Measurements from ENCODE around the gene RAB32.

The RAB32 gene

GRCh38 chr6:146578054-146578453 is 34.4 kb downstream of the RAB32 start:
- no peak overlapping the region for H3K27ac ChIP-seq (ENCODE audit: extremely low read depth, low read depth, low read length)
- H3K36me3 ChIP-seq (ENCODE audit: control insufficient read depth in 2 of 2, insufficient read depth in 1 of 2, low read length in 2 of 2), result no peaks in the 10 kb centered on the region
- H3K4me1 ChIP-seq (ENCODE audit: control insufficient read depth, insufficient read depth, low read length), result no peaks in the 10 kb centered on the region
- no peaks in the 10 kb centered on the region for H3K9me3 ChIP-seq (ENCODE audit: control insufficient read depth, insufficient read depth, low read depth, low read length)
- ChIA-PET CTCF (no interaction called here), POLR2A (no interaction called here)
- H3K4me3 ChIP-seq (ENCODE audit: low read depth, low read length), result no peak overlapping the region
- TF ChIP-seq ZNF76 (tag by site-specific recombination; IDR thresholded peaks at IDR 0.05; ENCODE audit: borderline replicate concordance, low read depth) (no peak), ATF2 (tag by site-specific recombination; IDR thresholded peaks at IDR 0.05; ENCODE audit: low read depth) (no peak), ZNF169 (tag by site-specific recombination; IDR thresholded peaks at IDR 0.05) (no peak), BCL6B (tag by site-specific recombination; IDR thresholded peaks at IDR 0.05) (no peak), ZXDB (tag by site-specific recombination; IDR thresholded peaks at IDR 0.05) (no peak), ZSCAN5A (tag by site-specific recombination; IDR thresholded peaks at IDR 0.05) (no peak), ZNF658 (tag by site-specific recombination; IDR thresholded peaks at IDR 0.05) (no peak), ZNF792 (tag by site-specific recombination; IDR thresholded peaks at IDR 0.05) (no peak), RBAK (tag by site-specific recombination; IDR thresholded peaks at IDR 0.05) (no peak), ZNF174 (tag by site-specific recombination; IDR thresholded peaks at IDR 0.05) (no peak)
- TF ChIP-seq, protein P1, sequence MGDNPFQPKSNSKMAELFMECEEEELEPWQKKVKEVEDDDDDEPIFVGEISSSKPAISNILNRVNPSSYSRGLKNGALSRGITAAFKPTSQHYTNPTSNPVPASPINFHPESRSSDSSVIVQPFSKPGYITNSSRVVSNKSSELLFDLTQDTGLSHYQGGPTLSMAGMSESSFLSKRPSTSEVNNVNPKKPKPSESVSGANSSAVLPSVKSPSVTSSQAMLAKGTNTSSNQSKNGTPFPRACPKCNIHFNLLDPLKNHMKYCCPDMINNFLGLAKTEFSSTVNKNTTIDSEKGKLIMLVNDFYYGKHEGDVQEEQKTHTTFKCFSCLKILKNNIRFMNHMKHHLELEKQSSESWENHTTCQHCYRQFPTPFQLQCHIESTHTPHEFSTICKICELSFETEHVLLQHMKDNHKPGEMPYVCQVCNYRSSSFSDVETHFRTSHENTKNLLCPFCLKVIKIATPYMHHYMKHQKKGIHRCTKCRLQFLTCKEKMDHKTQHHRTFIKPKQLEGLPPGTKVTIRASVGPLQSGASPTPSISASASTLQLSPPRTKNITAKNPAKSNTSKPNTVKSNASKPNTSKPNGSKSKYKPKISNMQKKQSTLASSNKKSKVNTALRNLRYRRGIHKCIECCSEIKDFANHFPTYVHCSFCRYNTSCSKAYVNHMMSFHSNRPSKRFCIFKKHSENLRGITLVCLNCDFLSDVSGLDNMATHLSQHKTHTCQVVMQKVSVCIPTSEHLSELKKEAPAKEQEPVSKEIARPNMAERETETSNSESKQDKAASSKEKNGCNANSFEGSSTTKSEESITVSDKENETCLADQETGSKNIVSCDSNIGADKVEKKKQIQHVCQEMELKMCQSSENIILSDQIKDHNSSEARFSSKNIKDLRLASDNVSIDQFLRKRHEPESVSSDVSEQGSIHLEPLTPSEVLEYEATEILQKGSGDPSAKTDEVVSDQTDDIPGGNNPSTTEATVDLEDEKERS (tag by site-specific recombination; IDR thresholded peaks at IDR 0.05), result no peak
- TF ChIP-seq, protein P2, sequence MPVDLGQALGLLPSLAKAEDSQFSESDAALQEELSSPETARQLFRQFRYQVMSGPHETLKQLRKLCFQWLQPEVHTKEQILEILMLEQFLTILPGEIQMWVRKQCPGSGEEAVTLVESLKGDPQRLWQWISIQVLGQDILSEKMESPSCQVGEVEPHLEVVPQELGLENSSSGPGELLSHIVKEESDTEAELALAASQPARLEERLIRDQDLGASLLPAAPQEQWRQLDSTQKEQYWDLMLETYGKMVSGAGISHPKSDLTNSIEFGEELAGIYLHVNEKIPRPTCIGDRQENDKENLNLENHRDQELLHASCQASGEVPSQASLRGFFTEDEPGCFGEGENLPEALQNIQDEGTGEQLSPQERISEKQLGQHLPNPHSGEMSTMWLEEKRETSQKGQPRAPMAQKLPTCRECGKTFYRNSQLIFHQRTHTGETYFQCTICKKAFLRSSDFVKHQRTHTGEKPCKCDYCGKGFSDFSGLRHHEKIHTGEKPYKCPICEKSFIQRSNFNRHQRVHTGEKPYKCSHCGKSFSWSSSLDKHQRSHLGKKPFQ (tag by site-specific recombination; IDR thresholded peaks at IDR 0.05), result no peak

- Histone ChIP-seq H3K27ac (ENCODE audit: extremely low read depth, low read depth, low read length) (no peak overlapping the region), H3K9me3 (ENCODE audit: control insufficient read depth, insufficient read depth, low read depth, low read length) (no peaks in the 10 kb centered on the region), H3K36me3 (ENCODE audit: control insufficient read depth in 2 of 2, insufficient read depth in 1 of 2, low read length in 2 of 2) (no peaks in the 10 kb centered on the region), H3K4me1 (ENCODE audit: control insufficient read depth, insufficient read depth, low read length) (no peaks in the 10 kb centered on the region), H3K4me3 (ENCODE audit: low read depth, low read length) (no peak overlapping the region)
- POLR2A ChIA-PET, result no interaction called here
- CTCF ChIA-PET, result no interaction called here
- no peak for TF ChIP-seq ZNF837 (tag by site-specific recombination; IDR thresholded peaks at IDR 0.05)
- TF ChIP-seq ZNF174 (tag by site-specific recombination; IDR thresholded peaks at IDR 0.05), result no peak
- TF ChIP-seq ZNF670 (tag by site-specific recombination; IDR thresholded peaks at IDR 0.05; ENCODE audit: low read depth), result no peak
- no peak for TF ChIP-seq ZNF24 (tag by site-specific recombination; IDR thresholded peaks at IDR 0.05)
- TF ChIP-seq ZNF791 (tag by site-specific recombination; IDR thresholded peaks at IDR 0.05), result no peak
- TF ChIP-seq ZNF202 (tag by site-specific recombination; IDR thresholded peaks at IDR 0.05; ENCODE audit: borderline replicate concordance), result no peak
- TF ChIP-seq ZNF274 (IDR thresholded peaks at IDR 0.05; ENCODE audit: low read length), result no peak
- TF ChIP-seq ZNF274 (tag by site-specific recombination; IDR thresholded peaks at IDR 0.05; ENCODE audit: borderline replicate concordance), result no peak
- TF ChIP-seq ZNF266 (tag by site-specific recombination; IDR thresholded peaks at IDR 0.05; ENCODE audit: low read depth), result no peak
Measured at GRCh38 chr6:146581968-146582367, 38.3 kb downstream of the RAB32 start.

Data from HEK293 (cell line).